HepG2 (cell line): ENCODE measurements around the gene GALNT11. TPM values are rescaled to one million over a fixed set of nuclear protein-coding genes. Genes with fewer than 3 reads are reported as not detected.

Source experiments
- GATAD2A ChIP-seq: IDR thresholded peaks from 2 replicates; pipeline ENCODE4 v1.6.1; 2016
- MBD4 ChIP-seq: IDR thresholded peaks from 2 replicates; pipeline ENCODE4 v1.6.1; 2012; ENCODE audit warnings: low read length, inconsistent platforms, borderline replicate concordance
- NCOA5 ChIP-seq: sonication (generic); formaldehyde crosslinking; IDR thresholded peaks from 2 replicates; pipeline ENCODE4 v1.4.0; 2020; ENCODE audit warnings: missing genetic modification reagents
- PHF8 ChIP-seq: sonication (generic); formaldehyde crosslinking; IDR thresholded peaks from 2 replicates; pipeline ENCODE4 v1.5.0; 2020; ENCODE audit warnings: missing genetic modification reagents
- RARG ChIP-seq: sonication (generic); formaldehyde crosslinking; IDR thresholded peaks from 2 replicates; pipeline ENCODE4 v1.4.0; 2020; ENCODE audit warnings: low read depth, mild to moderate bottlenecking, missing genetic modification reagents
- RBM22 ChIP-seq: fragments of 200-400 bp; formaldehyde crosslinking; optimal IDR thresholded peaks from 2 replicates; pipeline ENCODE3; 2017; ENCODE audit warnings: mild to moderate bottlenecking, low read length, moderate library complexity
- RFXAP ChIP-seq: sonication (generic); formaldehyde crosslinking; IDR thresholded peaks from 2 replicates; pipeline ENCODE4 v1.4.0; 2020; ENCODE audit warnings: missing genetic modification reagents, borderline replicate concordance
- SETDB1 ChIP-seq: sonication (generic); formaldehyde crosslinking; IDR thresholded peaks from 2 replicates; pipeline ENCODE4 v1.5.1; 2020; ENCODE audit warnings: missing genetic modification reagents, mild to moderate bottlenecking, borderline replicate concordance
- SMAD3 ChIP-seq: sonication (generic); formaldehyde crosslinking; IDR thresholded peaks from 2 replicates; pipeline ENCODE4 v1.4.0; 2020; ENCODE audit warnings: missing genetic modification reagents
- TOPORS ChIP-seq: sonication (generic); formaldehyde crosslinking; IDR thresholded peaks from 2 replicates; pipeline ENCODE4 v1.8.0; 2023; ENCODE audit warnings: mild to moderate bottlenecking, missing genetic modification reagents
- U2AF1 ChIP-seq: fragments of 200-400 bp; formaldehyde crosslinking; optimal IDR thresholded peaks from 2 replicates; pipeline ENCODE3; 2017; ENCODE audit warnings: mild to moderate bottlenecking, low read depth, low read length
- XRCC5 ChIP-seq: fragments of 200-400 bp; formaldehyde crosslinking; optimal IDR thresholded peaks from 2 replicates; pipeline ENCODE3; 2017; ENCODE audit warnings: mild to moderate bottlenecking, low read length
- YY1 ChIP-seq: IDR thresholded peaks from 2 replicates; pipeline ENCODE4 v1.6.1; 2011; ENCODE audit warnings: low read length, low read depth, moderate library complexity, mild to moderate bottlenecking; ENCODE audit not compliant: insufficient read depth, insufficient replicate concordance
- ZFP82 ChIP-seq: sonication (generic); formaldehyde crosslinking; IDR thresholded peaks from 2 replicates; pipeline ENCODE4 v1.5.1; 2020; ENCODE audit warnings: mild to moderate bottlenecking, missing genetic modification reagents, borderline replicate concordance
- ZFP90 ChIP-seq: sonication (generic); formaldehyde crosslinking; IDR thresholded peaks from 2 replicates; pipeline ENCODE4 v1.8.0; 2022; ENCODE audit warnings: missing genetic modification reagents, mild to moderate bottlenecking, inconsistent platforms, borderline replicate concordance
- ZNF704 ChIP-seq: sonication (generic); formaldehyde crosslinking; IDR thresholded peaks from 2 replicates; pipeline ENCODE4 v1.8.1; 2023; ENCODE audit warnings: mild to moderate bottlenecking, inconsistent platforms, moderate library complexity, missing genetic modification reagents, borderline replicate concordance
- ZNF737 ChIP-seq: sonication (generic); formaldehyde crosslinking; IDR thresholded peaks from 2 replicates; pipeline ENCODE4 v1.5.0; 2020; ENCODE audit warnings: missing genetic modification reagents, mild to moderate bottlenecking, borderline replicate concordance
- ZZZ3 ChIP-seq: sonication (generic); formaldehyde crosslinking; IDR thresholded peaks from 2 replicates; pipeline ENCODE4 v1.4.0; 2020; ENCODE audit warnings: missing genetic modification reagents, mild to moderate bottlenecking, borderline replicate concordance
- polyA plus RNA-seq, 8 experiments: library from polyadenylated mRNA; depleted of rRNA in 3 of 8; stranded (reverse) in 7 of 8; unstranded in 1 of 8; fragments of >200 nt; fragmentation: Illumina TruSeq in 4 of 8; extraction: Trizol in 4 of 8; gene quantifications; 2 replicates each; pipeline versions ENCODE4 v1.2.1 to v1.2.3, GENCODE V29; 2011 to 2016; ENCODE audit warnings: low read depth in 4 of 8, missing spikeins in 1 of 8, mixed read lengths in 1 of 8; ENCODE audit not compliant: insufficient read depth in 1 of 8
- total RNA-seq, 5 experiments: library from RNA; depleted of rRNA; stranded (reverse); fragments of >200 nt; fragmentation: Illumina TruSeq; extraction: Trizol; gene quantifications; 2 replicates each; pipeline ENCODE4 v1.2.3, GENCODE V29; 2016; ENCODE audit warnings: low read depth in 1 of 5
- TF ChIP-seq, protein P1 (sequence below): sonication (generic); formaldehyde crosslinking; IDR thresholded peaks from 2 replicates; pipeline ENCODE4 v1.8.1; 2023; ENCODE audit warnings: mild to moderate bottlenecking, moderate library complexity, missing genetic modification reagents
- TF ChIP-seq, protein P2 (sequence below): sonication (generic); formaldehyde crosslinking; IDR thresholded peaks from 2 replicates; pipeline ENCODE4 v1.5.0; 2020; ENCODE audit warnings: missing genetic modification reagents
- TF ChIP-seq, protein P3 (sequence below): sonication (generic); formaldehyde crosslinking; IDR thresholded peaks from 2 replicates; pipeline ENCODE4 v1.4.0; 2020; ENCODE audit warnings: missing genetic modification reagents, borderline replicate concordance
- TF ChIP-seq, protein P4 (sequence below): sonication (generic); formaldehyde crosslinking; IDR thresholded peaks from 2 replicates; pipeline ENCODE4 v1.4.0; 2020; ENCODE audit warnings: mild to moderate bottlenecking, missing genetic modification reagents
- TF ChIP-seq, protein P5 (sequence below): sonication (generic); formaldehyde crosslinking; IDR thresholded peaks from 2 replicates; pipeline ENCODE4 v1.8.0; 2022; ENCODE audit warnings: missing genetic modification reagents, mild to moderate bottlenecking, inconsistent platforms, borderline replicate concordance
- TF ChIP-seq, protein P6 (sequence below): sonication (generic); formaldehyde crosslinking; IDR thresholded peaks from 2 replicates; pipeline ENCODE4 v1.8.1; 2023; ENCODE audit warnings: missing genetic modification reagents, mild to moderate bottlenecking, borderline replicate concordance

The GALNT11 gene
- total and polyA plus RNA-seq, 2 of the 13 experiments (the other 11 are each of a cell fraction or from before 2014, with no cell fraction given) = 9.3 to 16.3 TPM

- TF ChIP-seq, protein P1, sequence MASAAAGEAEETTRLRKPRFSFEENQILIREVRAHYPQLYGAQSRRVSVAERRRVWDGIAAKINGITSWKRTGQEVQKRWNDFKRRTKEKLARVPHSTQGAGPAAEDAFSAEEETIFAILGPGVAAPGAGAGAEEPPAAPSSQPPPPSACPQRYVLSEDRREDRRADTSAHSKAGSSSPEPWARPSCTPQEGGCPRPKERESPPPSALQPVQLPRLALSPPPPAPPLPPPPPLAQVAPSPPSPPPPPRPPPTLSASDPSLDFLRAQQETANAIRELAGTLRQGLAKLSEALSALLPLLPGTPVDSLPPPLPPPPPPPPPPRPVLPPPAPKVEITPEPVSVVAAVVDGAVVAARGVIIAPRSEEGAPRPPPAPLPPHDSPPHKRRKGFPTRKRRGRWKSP (CRISPR knock-in tag) = no peak
- TF ChIP-seq NCOA5 (CRISPR knock-in tag) = no peak
- no peak for TF ChIP-seq ZFP82 (CRISPR knock-in tag)
- TF ChIP-seq RARG (CRISPR knock-in tag) = no peak
- TF ChIP-seq ZZZ3 = no peak
- TF ChIP-seq, protein P2, sequence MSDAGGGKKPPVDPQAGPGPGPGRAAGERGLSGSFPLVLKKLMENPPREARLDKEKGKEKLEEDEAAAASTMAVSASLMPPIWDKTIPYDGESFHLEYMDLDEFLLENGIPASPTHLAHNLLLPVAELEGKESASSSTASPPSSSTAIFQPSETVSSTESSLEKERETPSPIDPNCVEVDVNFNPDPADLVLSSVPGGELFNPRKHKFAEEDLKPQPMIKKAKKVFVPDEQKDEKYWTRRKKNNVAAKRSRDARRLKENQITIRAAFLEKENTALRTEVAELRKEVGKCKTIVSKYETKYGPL = peak; percentile 97
- TF ChIP-seq U2AF1 = no peak
- TF ChIP-seq, protein P3, sequence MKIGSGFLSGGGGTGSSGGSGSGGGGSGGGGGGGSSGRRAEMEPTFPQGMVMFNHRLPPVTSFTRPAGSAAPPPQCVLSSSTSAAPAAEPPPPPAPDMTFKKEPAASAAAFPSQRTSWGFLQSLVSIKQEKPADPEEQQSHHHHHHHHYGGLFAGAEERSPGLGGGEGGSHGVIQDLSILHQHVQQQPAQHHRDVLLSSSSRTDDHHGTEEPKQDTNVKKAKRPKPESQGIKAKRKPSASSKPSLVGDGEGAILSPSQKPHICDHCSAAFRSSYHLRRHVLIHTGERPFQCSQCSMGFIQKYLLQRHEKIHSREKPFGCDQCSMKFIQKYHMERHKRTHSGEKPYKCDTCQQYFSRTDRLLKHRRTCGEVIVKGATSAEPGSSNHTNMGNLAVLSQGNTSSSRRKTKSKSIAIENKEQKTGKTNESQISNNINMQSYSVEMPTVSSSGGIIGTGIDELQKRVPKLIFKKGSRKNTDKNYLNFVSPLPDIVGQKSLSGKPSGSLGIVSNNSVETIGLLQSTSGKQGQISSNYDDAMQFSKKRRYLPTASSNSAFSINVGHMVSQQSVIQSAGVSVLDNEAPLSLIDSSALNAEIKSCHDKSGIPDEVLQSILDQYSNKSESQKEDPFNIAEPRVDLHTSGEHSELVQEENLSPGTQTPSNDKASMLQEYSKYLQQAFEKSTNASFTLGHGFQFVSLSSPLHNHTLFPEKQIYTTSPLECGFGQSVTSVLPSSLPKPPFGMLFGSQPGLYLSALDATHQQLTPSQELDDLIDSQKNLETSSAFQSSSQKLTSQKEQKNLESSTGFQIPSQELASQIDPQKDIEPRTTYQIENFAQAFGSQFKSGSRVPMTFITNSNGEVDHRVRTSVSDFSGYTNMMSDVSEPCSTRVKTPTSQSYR (CRISPR knock-in tag) = peak; percentile 31; the same call in 1 of the 2 replicates
- TF ChIP-seq GATAD2A (CRISPR knock-in tag) = peak; percentile 89
- TF ChIP-seq MBD4 = no peak
- TF ChIP-seq SETDB1 (CRISPR knock-in tag) = no peak
- TF ChIP-seq YY1 = no peak
- TF ChIP-seq, protein P4, sequence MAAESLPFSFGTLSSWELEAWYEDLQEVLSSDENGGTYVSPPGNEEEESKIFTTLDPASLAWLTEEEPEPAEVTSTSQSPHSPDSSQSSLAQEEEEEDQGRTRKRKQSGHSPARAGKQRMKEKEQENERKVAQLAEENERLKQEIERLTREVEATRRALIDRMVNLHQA (CRISPR knock-in tag) = no peak
- no peak for TF ChIP-seq XRCC5
- TF ChIP-seq RBM22 = no peak
- TF ChIP-seq ZFP90 (CRISPR knock-in tag) = no peak
- TF ChIP-seq, protein P5, sequence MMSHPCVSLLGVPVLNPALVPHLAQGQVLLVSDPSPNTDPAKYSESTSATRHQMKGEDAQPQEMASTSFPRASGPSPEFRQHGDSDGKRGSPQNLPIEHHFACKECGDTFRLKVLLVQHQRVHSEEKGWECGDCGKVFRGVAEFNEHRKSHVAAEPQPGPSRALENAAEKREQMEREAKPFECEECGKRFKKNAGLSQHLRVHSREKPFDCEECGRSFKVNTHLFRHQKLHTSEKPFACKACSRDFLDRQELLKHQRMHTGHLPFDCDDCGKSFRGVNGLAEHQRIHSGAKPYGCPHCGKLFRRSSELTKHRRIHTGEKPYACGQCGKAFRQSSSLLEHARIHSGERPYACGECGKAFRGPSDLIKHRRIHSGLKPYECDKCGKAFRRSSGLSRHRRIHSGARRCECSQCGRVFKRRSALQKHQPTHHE (CRISPR knock-in tag) = no peak
- no peak for TF ChIP-seq ZNF704 (CRISPR knock-in tag)
- no peak for TF ChIP-seq ZNF737
- TF ChIP-seq, protein P6, sequence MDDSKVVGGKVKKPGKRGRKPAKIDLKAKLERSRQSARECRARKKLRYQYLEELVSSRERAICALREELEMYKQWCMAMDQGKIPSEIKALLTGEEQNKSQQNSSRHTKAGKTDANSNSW = no peak
- TF ChIP-seq RFXAP (CRISPR knock-in tag) = no peak
- no peak for TF ChIP-seq PHF8 (CRISPR knock-in tag)
- TF ChIP-seq SMAD3 (CRISPR knock-in tag) = peak; percentile 84
- TF ChIP-seq TOPORS (CRISPR knock-in tag) = no peak
Observed at GRCh38 chr7:152081088-152081487, 55.6 kb downstream of the GALNT11 start (continued).
